Kidney epithelial cell (primary cell): Measurements from ENCODE around the gene ASMTL. TPM values are rescaled to one million over a fixed set of nuclear protein-coding genes. Genes with fewer than 3 reads are reported as not detected.

Experiments used
- DNase-seq: peaks from one replicate; pipeline ENCODE4 v3.0.0-alpha.2; 2010; ENCODE audit warnings: low read depth
- H3K27me3 ChIP-seq: 2 replicates; pipeline ENCODE4 v1.6.0; 2011; ENCODE audit warnings: low read length; ENCODE audit not compliant: control insufficient read depth, insufficient read depth
- H3K36me3 ChIP-seq: 2 replicates; pipeline ENCODE4 v1.5.1; 2011; ENCODE audit warnings: low read length; ENCODE audit not compliant: control insufficient read depth, insufficient read depth
- H3K4me3 ChIP-seq: 2 replicates; pipeline ENCODE4 v1.5.1; 2011; ENCODE audit warnings: low read depth, mild to moderate bottlenecking, control low read depth, low read length
- total RNA-seq: library from RNA; depleted of rRNA; stranded (reverse); fragments of >200 nt; gene quantifications from 2 replicates; pipeline ENCODE4 v1.2.3, GENCODE V29; 2015
- TF ChIP-seq, protein P1 (sequence below): IDR thresholded peaks from 2 replicates; pipeline ENCODE4 v1.5.1; 2011; ENCODE audit warnings: mild to moderate bottlenecking, moderate library complexity, low read length, control low read depth, inconsistent platforms; ENCODE audit not compliant: insufficient read depth, poor library complexity, severe bottlenecking

Gene ASMTL
- total RNA-seq, 1 donor from 2014 or later: 15.9 TPM

DNA sequence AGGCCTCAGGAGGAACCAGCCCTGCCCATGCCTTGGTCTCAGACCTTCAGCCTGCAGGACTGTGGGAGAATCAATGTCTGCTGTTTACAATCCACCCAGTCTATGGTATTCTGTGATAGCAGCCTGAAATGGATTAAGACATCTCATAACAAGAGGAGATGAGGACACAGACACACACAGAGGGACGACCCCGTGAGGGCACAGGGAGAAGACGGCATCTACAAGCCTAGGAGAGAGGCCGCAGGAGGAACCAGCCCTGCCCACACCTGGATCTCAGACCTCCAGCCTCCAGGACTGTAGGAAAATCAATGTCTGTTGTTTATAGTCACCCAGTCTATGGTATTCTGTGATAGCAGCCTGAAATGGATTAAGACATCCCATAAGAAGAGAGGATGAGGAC, 64.1 kb downstream of the ASMTL start:
- no peak overlapping the region for H3K4me3 ChIP-seq
- no peaks in the 10 kb centered on the region for H3K27me3 ChIP-seq
- TF ChIP-seq, protein P1, sequence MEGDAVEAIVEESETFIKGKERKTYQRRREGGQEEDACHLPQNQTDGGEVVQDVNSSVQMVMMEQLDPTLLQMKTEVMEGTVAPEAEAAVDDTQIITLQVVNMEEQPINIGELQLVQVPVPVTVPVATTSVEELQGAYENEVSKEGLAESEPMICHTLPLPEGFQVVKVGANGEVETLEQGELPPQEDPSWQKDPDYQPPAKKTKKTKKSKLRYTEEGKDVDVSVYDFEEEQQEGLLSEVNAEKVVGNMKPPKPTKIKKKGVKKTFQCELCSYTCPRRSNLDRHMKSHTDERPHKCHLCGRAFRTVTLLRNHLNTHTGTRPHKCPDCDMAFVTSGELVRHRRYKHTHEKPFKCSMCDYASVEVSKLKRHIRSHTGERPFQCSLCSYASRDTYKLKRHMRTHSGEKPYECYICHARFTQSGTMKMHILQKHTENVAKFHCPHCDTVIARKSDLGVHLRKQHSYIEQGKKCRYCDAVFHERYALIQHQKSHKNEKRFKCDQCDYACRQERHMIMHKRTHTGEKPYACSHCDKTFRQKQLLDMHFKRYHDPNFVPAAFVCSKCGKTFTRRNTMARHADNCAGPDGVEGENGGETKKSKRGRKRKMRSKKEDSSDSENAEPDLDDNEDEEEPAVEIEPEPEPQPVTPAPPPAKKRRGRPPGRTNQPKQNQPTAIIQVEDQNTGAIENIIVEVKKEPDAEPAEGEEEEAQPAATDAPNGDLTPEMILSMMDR: no peak
- DNase-seq: no peak
- peaks cover 12% of the 10 kb centered on the region for H3K36me3 ChIP-seq

DNA sequence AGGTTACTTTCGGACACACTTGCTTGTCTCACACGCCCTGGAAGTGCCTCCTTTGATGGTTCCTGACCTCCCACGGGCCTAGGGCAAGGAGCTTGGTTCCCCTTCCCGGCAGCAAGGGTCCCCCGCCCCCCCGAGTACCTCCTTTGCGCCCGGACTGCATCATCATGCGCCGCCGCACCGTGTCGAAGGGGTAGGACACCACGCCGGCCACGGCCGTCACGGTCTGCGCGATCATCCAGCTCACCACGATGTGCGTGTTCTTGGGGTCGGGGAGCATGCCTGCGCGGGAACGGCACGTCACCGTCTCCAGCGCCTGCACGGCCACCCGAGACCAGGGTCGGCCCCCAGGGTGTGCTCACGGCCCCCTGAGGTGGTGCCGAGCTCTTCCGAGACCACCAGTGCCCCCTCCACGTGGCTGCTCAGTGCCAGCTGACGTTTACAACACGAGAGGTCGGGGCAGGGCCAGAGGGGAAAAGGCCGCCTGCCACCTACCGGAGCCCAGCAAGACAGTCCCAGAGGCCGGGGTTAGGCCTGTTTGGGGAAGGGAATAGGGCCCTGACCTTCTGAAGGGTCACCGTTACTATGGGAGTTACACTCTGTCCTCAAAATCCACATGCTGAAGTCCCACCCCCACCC, 65.5 kb downstream of the ASMTL start:
- Histone ChIP-seq H3K27me3 (no peaks in the 10 kb centered on the region), H3K36me3 (peaks cover 12% of the 10 kb centered on the region), H3K4me3 (no peak overlapping the region)
- TF ChIP-seq, protein P1: no peak
- no peak for DNase-seq

- TF ChIP-seq, protein P1: no peak
- Histone ChIP-seq H3K36me3 (peaks cover 12% of the 10 kb centered on the region), H3K27me3 (no peaks in the 10 kb centered on the region), H3K4me3 (no peak overlapping the region)
- no peak for DNase-seq
These were observed 66.2 kb downstream of the ASMTL start for GRCh38 chrX:1386338-1387127.

- no peak for DNase-seq
- H3K36me3 ChIP-seq: peaks cover 12% of the 10 kb centered on the region
These were observed 67.2 kb downstream of the ASMTL start for GRCh38 chrX:1385253-1386223.

DNA sequence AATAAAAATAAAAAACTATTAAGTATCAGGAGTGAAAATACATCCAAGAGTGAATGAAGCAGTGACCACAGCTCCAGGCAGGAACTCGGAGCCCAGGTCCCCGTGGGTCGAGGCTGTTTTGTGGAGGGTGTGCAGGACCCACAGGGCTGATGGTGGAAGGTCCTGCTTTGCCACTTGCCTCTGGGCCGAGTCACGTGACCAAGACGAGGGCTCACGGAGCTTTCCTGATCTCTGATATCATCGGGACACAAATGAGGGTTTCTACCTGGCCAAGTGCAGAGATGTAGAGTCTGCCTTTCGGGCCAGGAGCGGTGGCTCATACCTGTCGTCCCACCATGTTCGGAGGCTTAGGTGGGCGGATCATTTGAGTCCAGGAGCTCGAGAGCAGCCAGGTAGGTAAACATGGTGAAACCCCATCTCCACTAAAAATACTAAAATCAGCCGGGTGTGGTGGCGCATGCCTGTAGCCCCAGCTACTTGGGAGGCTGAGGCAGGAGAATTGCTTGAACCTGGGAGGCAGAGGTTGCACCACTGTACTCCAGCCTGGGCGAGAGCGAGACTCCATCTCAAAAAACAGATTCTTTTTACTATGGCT, 68.0 kb downstream of the ASMTL start:
- Histone ChIP-seq H3K4me3 (no peak overlapping the region), H3K27me3 (no peaks in the 10 kb centered on the region), H3K36me3 (peaks cover 12% of the 10 kb centered on the region)
- TF ChIP-seq, protein P1: no peak
- no peak for DNase-seq

More at GRCh38 chrX:1385253-1386223, 67.2 kb downstream of the ASMTL start:
- TF ChIP-seq, protein P1: no peak
- H3K27me3 ChIP-seq: no peaks in the 10 kb centered on the region
- no peak overlapping the region for H3K4me3 ChIP-seq
